SK-N-MC (cell line): ENCODE results near the gene LMX1A.

Source experiments
- DNase-seq: peaks from one replicate; pipeline ENCODE4 v3.0.0-alpha.2; 2011; ENCODE audit warnings: low read depth, low spot score
- H3K27ac ChIP-seq: fragments of 200-600 bp; sonication (generic); 2 replicates; pipeline ENCODE4 v1.5.1; 2016; ENCODE audit warnings: mixed run types
- H3K36me3 ChIP-seq: fragments of 200-600 bp; sonication (generic); 2 replicates; pipeline ENCODE4 v1.6.1; 2017; ENCODE audit warnings: antibody characterized with exemption, low read length, mixed read lengths; ENCODE audit not compliant: insufficient read depth
- H3K4me3 ChIP-seq: fragments of 200-600 bp; sonication (generic); 2 replicates; pipeline ENCODE4 v1.5.1; 2016
- H3K9ac ChIP-seq: fragments of 200-600 bp; sonication (generic); 2 replicates; pipeline ENCODE4 v1.8.0; 2017; ENCODE audit warnings: mixed run types, mixed read lengths; ENCODE audit not compliant: insufficient read length
- H3K9me3 ChIP-seq: fragments of 200-600 bp; sonication (generic); 2 replicates; pipeline ENCODE4 v1.6.1; 2017; ENCODE audit warnings: low read depth, mild to moderate bottlenecking, antibody characterized with exemption, low read length, moderate library complexity, mixed read lengths
- EZH2 ChIP-seq: fragments of 200-600 bp; sonication (generic); IDR thresholded peaks from one replicate; pipeline ENCODE4 v1.6.1; 2017; ENCODE audit warnings: antibody characterized with exemption
- FOXP2 ChIP-seq: optimal IDR thresholded peaks from 2 replicates; pipeline ENCODE3; 2011; ENCODE audit warnings: mild to moderate bottlenecking, moderate library complexity; ENCODE audit not compliant: insufficient read depth; ENCODE audit errors: extremely low read length, control extremely low read depth
- POLR2AphosphoS5 ChIP-seq: IDR thresholded peaks from 2 replicates; pipeline ENCODE4 v1.6.1; 2012; ENCODE audit warnings: mild to moderate bottlenecking, low read depth, low read length, borderline replicate concordance

The LMX1A gene

GRCh38 chr1:165387961-165388360, 31.4 kb upstream of the LMX1A start:
- Histone ChIP-seq H3K27ac (no peak overlapping the region), H3K9ac (no peak overlapping the region), H3K4me3 (no peak overlapping the region), H3K36me3 (no peaks in the 10 kb centered on the region), H3K9me3 (no peaks in the 10 kb centered on the region)
- DNase-seq: no peak
- TF ChIP-seq FOXP2 (no peak), EZH2 (no peak), POLR2AphosphoS5 (no peak)

GRCh38 chr1:165387505-165387904, 31.0 kb upstream of the LMX1A start:
- Histone ChIP-seq H3K9ac (no peak overlapping the region), H3K4me3 (no peak overlapping the region), H3K27ac (no peak overlapping the region), H3K9me3 (no peaks in the 10 kb centered on the region), H3K36me3 (no peaks in the 10 kb centered on the region)
- no peak for DNase-seq
- TF ChIP-seq FOXP2 (no peak), EZH2 (no peak), POLR2AphosphoS5 (no peak)

GRCh38 chr1:165383599-165384405, 27.3 kb upstream of the LMX1A start:
- Histone ChIP-seq H3K4me3 (no peak overlapping the region), H3K27ac (no peak overlapping the region), H3K9ac (no peak overlapping the region), H3K9me3 (no peaks in the 10 kb centered on the region), H3K36me3 (no peaks in the 10 kb centered on the region)
- no peak for DNase-seq
- TF ChIP-seq FOXP2 (no peak), EZH2 (no peak), POLR2AphosphoS5 (no peak)

DNA sequence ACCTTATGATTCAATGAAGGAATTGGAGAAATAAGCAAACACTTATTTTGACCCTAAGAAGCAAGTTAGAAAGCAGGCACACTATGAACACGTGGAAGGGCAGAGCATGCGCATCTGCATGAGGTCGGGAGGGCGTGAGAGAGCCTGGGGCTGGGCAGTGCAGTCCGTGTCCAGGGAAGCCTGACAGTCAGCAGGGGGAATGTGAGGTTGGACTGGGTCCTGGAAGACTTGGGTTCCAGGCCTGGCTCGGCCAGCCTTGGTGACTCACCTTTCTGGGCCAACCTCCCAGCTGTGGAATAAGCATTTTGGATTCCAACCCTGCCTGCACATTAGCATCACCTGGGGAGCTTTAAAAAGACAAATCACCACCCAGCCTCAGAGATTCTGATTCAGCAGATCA, 26.6 kb upstream of the LMX1A start:
- Histone ChIP-seq H3K9me3 (no peaks in the 10 kb centered on the region), H3K27ac (no peak overlapping the region), H3K36me3 (no peaks in the 10 kb centered on the region), H3K4me3 (no peak overlapping the region), H3K9ac (no peak overlapping the region)
- TF ChIP-seq FOXP2 (no peak), EZH2 (no peak), POLR2AphosphoS5 (no peak)
- no peak for DNase-seq

- Histone ChIP-seq H3K9me3 (no peaks in the 10 kb centered on the region), H3K4me3 (no peak overlapping the region), H3K36me3 (no peaks in the 10 kb centered on the region), H3K9ac (no peak overlapping the region), H3K27ac (no peak overlapping the region)
- TF ChIP-seq POLR2AphosphoS5 (no peak), FOXP2 (no peak), EZH2 (no peak)
- DNase-seq: no peak
Observed at GRCh38 chr1:165381745-165382505, 25.4 kb upstream of the LMX1A start.

GRCh38 chr1:165376811-165377311, 20.3 kb upstream of the LMX1A start:
- TF ChIP-seq FOXP2 (no peak), POLR2AphosphoS5 (no peak), EZH2 (no peak)
- H3K9me3 ChIP-seq: no peaks in the 10 kb centered on the region
- no peak for DNase-seq
- no peak overlapping the region for H3K9ac ChIP-seq
- H3K36me3 ChIP-seq: no peaks in the 10 kb centered on the region
- peak overlapping the region; percentile 94 for H3K27ac ChIP-seq
- H3K4me3 ChIP-seq: no peak overlapping the region

- Histone ChIP-seq H3K36me3 (no peaks in the 10 kb centered on the region), H3K9me3 (no peaks in the 10 kb centered on the region), H3K4me3 (peak overlapping the region; percentile 73), H3K27ac (peak overlapping the region; percentile 94), H3K9ac (peak overlapping the region; percentile 77)
- no peak for TF ChIP-seq POLR2AphosphoS5
- TF ChIP-seq FOXP2: no peak
- TF ChIP-seq EZH2: no peak
- no peak for DNase-seq
Observed at GRCh38 chr1:165376041-165376810, 19.7 kb upstream of the LMX1A start.

DNA sequence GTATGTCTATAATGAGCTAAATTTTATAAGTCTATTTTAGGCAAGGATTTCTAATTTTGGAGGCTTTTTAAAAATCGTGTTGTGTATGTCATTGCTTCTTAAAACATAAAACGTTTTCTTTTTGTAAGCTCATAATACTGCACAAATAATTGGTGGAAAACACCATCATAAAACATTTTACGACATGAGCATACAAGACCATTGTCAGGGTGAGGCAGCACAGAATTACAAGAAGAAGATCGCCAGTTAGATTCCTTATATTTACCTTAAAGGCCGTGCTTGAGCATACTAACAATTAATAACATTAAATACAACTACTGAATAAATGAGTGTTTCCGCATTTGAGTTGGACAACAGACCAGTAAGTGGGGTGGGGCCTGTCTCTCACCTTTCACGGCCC, 19.1 kb upstream of the LMX1A start:
- Histone ChIP-seq H3K4me3 (peak overlapping the region; percentile 73), H3K36me3 (no peaks in the 10 kb centered on the region), H3K9me3 (no peaks in the 10 kb centered on the region), H3K9ac (peak overlapping the region; percentile 77), H3K27ac (peak overlapping the region; percentile 94)
- TF ChIP-seq EZH2 (no peak), FOXP2 (no peak), POLR2AphosphoS5 (no peak)
- no peak for DNase-seq
